NAMALWA (cell line): Measurements from ENCODE around the gene TMEM132D.
"Not testable (repeated sequence)": the region's sequence is repeated elsewhere in the genome, so short reads cannot be mapped to it uniquely, and the experiment has no call there.

ENCODE experiments used
- DNase-seq: peaks from one replicate; pipeline ENCODE4 v3.0.0-alpha.2; 2015; ENCODE audit warnings: low spot score

The TMEM132D gene

GRCh38 chr12:129588142-129588541 is 315.7 kb downstream of the TMEM132D start:
- no peak for DNase-seq

DNA sequence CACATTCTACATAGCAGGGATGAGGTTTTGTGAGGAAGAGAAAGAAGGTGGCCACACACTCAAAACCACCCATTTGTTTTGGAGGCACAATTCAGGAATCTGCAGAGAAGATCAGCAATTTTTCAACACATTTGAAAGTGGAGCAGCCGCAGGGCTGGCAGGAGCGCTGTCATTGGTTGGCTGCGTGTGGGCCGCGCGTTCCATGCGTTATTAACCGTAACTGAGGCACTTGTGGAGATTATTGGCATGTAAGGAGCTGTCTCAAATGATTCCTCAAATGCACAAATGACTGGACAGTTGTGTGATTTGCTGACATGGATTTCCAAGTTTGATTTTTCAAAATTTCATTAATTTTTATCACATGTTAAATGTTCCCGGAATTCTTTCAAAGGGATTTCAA is 318.5 kb downstream of the TMEM132D start:
- no peak for DNase-seq

DNA sequence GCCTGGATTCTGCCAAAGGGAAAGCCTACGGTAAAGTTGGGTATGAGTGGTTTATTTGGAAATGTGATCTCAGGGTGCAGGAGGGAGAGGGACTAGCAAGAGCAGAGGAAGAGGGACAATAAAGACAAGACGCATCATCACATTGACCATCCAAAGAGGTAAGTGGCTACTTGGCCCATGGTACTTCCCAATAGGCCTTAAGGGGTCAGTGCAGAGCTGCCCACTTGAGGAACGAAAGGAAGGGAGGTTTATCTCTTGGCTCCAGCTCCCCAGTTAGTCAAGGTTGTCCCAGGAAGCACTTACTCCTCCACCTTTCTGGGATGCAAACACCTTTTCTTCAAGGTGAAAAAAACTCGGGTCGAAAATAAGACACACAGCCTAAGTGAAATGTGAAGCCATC is 323.9 kb downstream of the TMEM132D start:
- DNase-seq: no peak

DNA sequence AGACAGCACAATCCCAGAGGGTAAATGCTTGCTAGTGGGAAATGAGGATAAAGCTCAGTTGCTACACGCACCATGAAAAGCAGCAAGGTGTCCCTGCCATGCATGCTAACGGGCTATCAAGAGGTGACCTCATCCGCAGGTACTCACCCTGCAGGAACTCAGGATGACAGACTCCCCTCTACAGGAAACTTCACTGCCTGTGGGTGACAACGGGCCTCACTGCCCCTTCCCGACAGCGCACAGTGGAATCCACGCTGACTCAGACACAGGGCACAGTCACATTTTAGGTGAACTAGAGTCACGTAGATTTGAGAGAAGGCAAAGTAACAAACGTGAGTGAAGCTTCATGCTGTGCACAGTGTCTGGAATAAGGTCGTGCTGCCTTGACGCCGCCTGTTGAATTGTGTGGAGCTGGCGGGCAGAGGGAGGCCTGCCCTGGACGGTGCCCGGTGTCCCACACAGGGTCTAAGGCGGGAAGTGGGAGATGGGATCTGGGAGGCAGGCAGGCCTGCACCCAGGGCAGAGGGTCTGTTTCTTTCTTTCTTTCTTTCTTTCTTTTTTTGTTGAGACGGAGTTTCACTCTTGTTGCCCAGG is 331.8 kb downstream of the TMEM132D start:
- DNase-seq: no peak

DNA sequence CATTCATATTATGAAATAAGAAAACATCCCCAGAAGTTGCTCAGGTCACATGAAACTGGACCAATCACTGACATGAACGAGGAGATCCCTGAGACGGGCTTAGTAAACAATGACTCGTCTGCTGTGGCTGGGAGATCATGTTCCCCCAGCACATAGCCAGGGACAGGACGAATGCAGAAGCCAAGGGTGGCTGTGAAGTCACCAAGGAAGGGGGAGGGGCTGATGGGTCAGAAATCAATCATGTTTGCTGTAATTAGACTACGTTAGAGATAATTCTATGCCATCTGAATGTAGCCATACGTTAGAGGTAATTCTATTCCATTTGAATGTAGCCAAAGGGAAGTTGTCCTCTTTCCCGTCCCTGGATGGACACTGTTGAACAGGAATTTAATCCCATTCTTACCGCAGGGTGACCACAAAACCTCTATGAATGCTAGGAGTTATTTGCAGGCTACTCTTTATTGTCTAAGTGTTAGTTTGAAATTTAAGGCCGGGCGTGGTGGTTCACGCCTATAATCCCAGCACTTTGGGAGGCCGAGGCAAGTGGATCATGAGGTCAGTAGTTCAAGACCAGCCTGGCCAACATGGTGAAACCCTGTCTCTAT is 332.9 kb downstream of the TMEM132D start:
- no peak for DNase-seq

- no peak for DNase-seq
Measured at GRCh38 chr12:129566800-129567199, 337.0 kb downstream of the TMEM132D start.

DNA sequence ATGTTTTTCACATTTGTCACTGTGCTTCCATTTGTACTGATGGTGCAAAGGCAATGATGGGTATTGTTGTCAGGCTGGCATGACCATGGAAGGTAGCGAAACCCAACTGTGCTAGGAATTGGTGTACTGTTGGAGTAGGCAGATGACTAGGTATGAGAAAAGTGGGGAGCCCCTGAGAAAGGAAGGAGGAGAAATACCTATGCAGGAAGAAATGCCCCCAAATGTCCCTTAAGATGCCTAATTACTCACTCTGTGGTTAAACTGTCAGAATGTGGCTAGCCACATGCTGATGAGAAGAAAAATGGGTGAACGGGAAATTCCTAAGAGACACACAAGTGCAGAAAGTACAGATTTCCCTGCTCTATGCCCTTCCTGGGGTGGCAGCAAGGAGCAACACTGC is 339.1 kb downstream of the TMEM132D start:
- DNase-seq: no peak

DNA sequence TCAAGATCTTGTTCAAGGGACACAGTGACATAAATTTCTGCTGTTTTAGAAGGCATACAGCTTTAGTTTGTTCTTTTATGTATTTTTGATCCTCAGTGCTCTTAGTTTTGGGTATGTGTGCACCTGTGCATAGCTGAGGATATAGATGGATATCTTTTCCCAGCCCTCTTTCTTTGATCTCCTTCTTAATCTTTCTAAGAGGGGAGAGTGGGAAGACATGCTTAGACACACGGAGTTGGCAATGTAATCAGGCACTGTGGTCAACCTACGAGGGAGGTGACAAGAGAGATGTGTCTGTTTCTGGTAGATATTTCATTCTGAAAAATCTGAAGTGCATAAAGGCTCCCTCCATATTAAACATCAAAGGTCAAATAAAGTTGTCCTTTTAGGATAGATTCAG is 340.6 kb downstream of the TMEM132D start:
- DNase-seq: no peak

DNA sequence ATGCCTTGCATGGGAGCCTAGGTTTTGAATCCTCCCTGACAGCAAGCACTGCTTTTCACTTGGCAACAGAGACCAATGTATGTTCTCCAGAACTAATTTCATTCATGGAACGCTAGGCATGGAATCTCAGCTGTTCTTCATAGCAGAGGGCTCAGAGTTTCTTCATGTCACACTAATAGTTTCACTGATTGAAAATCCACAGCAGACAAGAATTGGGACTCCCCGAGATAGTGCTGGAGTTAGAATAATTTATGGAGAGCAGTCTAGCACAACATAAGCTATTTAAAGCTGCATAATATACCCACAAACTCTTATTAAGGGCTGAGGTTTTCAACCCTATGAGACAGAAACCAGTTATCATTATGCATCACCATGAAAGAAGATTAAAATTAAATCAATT is 342.5 kb downstream of the TMEM132D start:
- no peak for DNase-seq

DNA sequence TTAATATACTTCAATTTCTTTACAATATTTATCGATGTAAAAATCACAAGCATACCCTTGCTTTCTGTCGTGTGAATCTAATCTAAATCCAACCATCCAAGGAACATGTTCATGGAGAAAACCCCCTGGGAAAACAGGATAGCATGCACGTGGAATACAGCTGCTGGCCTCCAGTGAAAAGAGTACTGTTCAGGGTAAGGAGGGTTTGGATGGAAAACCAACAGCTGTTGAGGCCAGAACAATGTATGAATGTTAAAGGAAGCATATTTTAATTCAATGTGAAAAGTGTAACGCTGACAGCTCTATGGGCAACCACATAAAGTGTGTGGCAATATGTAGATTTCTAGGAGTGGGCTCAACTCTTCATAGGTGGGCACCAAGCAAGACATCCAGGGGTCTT is 344.0 kb downstream of the TMEM132D start:
- DNase-seq: no peak

- no peak for DNase-seq
Measured at GRCh38 chr12:129558036-129558435, 345.8 kb downstream of the TMEM132D start.

GRCh38 chr12:129556082-129556481 is 347.7 kb downstream of the TMEM132D start:
- no peak for DNase-seq

DNA sequence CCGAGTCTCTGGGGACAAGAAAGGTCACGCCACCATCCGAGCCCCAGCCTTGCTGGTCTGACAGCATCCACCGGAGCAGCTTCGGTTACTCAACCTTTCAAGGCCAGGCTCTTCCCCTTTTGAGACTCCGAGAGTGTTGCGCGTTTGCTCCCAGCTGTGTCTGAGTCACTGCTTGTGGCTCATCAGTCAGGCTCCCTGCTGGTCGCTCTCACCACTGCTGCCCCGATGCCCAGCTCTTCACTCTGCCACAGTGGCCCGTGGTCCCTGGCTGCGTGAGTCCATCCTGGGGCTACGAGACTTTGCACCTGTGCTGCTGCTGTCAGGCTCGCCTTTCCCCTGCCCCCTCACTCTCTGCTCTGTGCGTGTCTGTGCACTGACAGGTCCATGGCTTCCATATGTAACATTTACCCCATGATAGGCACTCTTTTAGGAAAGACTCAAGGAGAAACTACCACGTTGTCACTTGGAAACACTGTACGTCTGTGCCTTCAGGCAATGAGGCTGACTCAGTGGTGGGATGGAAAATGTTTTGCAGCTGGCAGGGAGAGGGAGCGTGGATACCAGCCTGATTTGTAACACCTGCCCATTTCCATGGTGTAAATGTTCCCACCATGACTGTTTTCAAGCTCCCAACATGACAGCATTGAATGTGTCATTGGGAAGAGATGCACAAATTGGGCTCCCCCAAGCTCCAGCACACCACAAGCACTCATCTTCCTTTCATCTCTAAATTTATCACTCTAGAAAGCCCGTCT is 350.7 kb downstream of the TMEM132D start:
- DNase-seq: no peak

GRCh38 chr12:129551441-129551840 is 352.4 kb downstream of the TMEM132D start:
- DNase-seq: no peak

DNA sequence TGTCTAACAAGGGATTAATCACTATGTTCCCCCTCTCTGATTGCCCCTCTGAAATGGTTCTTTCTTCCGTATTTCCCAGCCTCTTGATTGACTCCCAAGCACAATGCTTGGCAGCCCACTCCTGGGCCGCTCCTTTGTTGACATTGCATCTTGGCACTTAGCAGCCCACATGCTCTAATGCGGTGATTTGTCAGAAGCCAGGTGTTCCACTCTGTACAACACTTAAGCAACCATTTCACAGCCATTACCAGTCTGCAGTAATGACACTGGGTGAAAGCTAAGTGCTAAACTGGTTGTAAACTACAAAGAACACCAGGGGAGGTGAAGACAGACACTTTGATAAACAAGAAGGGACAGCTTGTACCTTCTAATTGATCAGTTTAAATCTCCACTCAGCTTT is 353.5 kb downstream of the TMEM132D start:
- DNase-seq: no peak

DNA sequence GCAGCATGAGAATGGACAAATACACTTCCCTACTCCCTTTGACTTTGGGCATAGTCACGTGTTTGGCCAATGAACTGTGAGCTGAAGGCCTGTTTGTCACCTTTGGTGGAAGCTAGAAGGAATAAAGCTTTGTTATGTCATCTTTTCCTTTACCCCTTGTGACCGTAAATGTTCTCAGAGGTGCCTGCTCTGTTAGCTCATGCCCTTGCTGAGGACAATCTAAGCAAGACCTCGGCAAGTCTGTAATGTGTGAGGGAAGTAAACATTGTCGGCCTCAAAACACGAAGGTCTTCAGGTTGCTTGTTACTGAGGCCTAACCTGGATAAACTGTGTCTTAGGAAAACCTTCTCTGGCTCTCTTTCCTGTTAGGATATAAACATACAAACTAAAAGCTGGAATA is 354.2 kb downstream of the TMEM132D start:
- no peak for DNase-seq

GRCh38 chr12:129549020-129549419 is 354.8 kb downstream of the TMEM132D start:
- DNase-seq: not testable (repeated sequence)

- no peak for DNase-seq
Measured at GRCh38 chr12:129544716-129545115, 359.1 kb downstream of the TMEM132D start.

DNA sequence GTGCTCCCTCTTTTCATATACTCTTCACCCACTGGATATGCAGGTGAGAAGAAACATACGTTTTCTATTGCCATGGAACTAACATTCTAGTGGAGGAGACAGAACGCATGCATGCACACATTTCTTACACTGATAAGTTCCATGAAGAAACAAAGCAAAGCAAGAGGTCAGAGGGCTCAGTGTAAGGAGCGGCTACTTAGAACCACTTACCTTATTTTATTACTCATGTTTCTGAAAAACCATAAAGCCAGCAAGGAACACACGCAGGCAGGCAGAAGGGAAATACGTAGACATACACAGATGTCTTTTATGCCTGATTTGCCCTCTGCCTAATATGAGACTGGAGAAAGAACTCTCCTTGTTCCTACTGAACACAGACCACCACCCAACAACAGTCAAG is 362.9 kb downstream of the TMEM132D start:
- no peak for DNase-seq

DNA sequence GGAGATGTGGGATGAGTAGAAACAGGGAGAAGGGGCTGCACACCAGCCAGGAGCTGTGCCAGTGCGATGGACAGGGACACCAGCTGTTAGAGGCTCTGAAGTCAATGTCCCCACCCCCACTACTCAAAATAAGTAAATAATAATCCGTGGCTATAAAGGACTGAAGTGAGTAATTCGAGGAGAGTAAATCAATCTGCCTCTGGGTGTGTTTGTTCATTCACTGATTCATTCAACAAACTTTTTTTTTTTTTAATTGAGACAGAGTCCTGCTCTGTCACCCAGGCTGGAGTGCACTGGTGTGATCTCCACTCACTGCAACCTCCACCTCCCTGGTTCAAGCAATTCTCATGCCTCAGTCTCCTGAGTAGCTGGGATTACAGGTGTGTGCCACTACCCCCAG is 363.6 kb downstream of the TMEM132D start:
- DNase-seq: no peak

- DNase-seq: not testable (repeated sequence)
Measured at GRCh38 chr12:129538724-129539335, 365.0 kb downstream of the TMEM132D start.

GRCh38 chr12:129538137-129538536 is 365.7 kb downstream of the TMEM132D start:
- DNase-seq: no peak
